ENCODE results near the gene LCP2.

LCP2 gene

DNA sequence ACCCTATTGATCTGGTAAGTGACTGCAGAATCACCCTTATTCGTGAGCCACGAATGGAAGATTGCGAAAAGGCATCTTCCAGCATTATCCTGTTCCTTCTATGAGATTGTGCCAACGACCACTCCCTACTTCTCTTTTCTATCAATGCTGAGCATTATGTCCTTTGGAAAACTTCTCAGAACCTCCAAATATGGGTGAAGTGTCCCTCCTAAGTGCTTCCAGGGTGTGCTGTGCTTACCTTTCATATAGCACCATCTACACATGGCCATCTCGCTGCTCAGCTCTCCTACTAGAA lies 14.7 kb upstream of the LCP2 start:
- TF ChIP-seq CTCF (IDR thresholded peaks at IDR 0.05; ENCODE audit: borderline replicate concordance, insufficient read depth, low read depth, low read length) = no peak

DNA sequence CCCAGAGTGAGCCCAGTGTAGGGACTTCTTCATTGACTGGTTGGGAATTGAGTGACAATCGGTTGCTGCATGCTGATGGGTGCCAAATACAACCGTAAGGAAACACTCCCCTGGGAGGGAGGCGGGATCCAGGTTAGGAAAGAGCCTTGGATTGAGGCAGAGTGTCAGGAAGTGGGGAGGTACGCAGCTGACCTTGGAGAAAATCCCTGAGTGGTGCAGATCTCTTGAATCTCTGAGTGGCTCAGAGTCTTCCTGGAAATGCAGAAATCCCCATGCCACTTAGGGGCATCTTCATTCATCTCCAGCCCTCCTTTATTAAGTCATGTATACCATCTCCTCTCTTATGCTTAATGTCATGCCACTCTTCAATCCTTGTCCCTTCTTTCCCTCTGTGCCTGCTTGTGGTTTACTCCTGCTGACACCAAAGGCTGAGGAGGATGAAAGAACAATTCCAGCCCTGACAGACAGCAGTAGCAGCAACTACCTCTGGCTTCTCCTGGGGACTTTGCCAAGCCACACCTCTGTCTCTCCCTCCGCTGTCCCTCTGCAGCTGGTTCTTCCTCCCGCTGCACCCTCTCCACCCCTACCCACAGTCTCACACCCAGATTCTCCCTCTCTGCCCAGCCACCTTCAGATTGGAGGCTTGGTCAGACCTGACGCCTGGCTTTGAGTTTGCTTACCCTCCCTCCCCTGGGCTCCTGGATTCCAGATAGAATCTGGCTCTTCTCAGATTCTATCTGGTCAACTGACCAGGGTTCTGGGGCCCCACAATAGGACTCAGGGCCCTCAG lies 14.1 kb upstream of the LCP2 start:
- H3K4me3 ChIP-seq (ENCODE audit: low read depth, low read length) = no peak overlapping the region
- TF ChIP-seq CTCF (IDR thresholded peaks at IDR 0.05; ENCODE audit: borderline replicate concordance, insufficient read depth, low read depth, low read length) = no peak

More for the DNA sequence above, 14.7 kb upstream of the LCP2 start:
- no peak overlapping the region for H3K4me3 ChIP-seq (ENCODE audit: low read depth, low read length)

DNA sequence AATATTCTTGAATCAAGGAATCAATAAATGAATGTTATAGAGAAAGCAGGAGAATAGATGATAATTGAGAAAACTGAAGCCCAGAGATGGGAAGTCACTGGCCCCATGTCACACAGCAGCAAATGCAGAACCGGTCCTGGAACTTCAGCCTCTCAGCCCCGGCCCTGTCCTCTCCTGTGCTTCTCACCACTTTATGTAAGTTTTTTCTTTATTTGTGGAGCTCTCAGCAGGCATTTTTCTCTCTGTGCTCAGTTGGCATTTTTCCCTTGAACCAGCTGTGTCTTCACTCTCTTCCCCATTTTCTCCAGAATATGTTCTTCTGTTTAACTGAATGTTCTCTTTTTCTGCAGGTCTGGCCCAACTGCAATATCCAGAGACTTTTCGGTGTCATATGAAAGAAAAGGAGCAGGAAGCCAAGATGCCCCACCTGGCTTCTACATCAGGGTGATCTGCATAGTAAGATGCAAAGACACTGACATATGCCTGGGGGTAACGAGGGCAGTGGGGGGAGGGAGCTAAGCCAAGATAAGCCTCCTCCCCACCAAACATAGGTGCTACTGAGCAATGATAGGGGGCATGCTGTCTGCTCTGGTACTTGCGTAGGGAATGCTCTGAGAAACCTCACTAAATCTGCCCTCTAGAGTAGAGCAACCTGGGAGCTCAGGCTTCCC lies 12.8 kb upstream of the LCP2 start:
- no peak for TF ChIP-seq CTCF (IDR thresholded peaks at IDR 0.05; ENCODE audit: borderline replicate concordance, insufficient read depth, low read depth, low read length)

GRCh38 chr5:170308686-170309085 lies 11.1 kb upstream of the LCP2 start:
- H3K4me3 ChIP-seq (ENCODE audit: low read depth, low read length) = no peak overlapping the region
- no peak for TF ChIP-seq CTCF (IDR thresholded peaks at IDR 0.05; ENCODE audit: borderline replicate concordance, insufficient read depth, low read depth, low read length)

More for the DNA sequence above, 12.8 kb upstream of the LCP2 start:
- H3K4me3 ChIP-seq (ENCODE audit: low read depth, low read length) = no peak overlapping the region

DNA sequence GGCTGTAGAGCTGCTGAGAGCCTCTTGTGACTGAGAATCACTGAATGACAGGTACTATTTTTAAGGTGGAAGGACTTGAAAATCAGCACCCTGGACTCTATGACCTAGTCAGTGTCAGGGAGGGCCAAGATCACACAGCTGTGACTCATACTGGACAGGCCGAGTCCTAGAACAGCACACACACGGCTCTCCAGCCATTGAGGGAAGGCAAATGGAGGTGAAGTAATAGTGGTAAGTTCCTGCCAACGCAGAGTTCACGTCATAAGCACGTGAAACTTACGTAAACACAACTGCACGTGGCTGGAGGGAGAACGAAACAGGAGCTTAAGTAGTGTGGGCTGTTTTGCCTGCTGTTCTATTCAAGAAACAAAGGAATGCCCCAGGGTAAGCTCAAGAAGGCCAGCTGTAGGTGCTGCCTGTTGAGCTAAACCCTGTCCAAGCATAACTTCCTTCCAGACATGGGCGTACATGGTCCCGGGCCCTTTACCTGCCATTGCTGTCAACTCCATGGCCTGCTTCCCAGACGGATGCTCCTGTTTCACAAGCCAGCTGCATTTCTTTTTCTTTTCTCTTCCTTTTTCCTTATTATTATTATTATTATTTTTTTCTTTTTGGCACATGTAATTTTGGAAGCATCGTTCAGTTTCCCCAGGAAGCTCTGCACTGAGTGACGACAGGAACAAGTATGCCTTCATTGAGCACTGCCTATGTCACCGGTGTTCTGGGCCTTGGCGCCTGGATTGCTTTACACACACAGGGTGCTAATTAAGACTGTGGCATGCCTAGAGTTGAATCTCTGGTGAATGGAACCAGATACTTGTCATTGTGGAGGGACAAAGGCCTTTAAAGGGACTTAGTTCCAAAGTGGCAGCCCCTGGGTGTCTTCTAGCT lies 10.2 kb upstream of the LCP2 start:
- no peak for TF ChIP-seq CTCF (IDR thresholded peaks at IDR 0.05; ENCODE audit: borderline replicate concordance, insufficient read depth, low read depth, low read length)
- no peak overlapping the region for H3K4me3 ChIP-seq (ENCODE audit: low read depth, low read length)

DNA sequence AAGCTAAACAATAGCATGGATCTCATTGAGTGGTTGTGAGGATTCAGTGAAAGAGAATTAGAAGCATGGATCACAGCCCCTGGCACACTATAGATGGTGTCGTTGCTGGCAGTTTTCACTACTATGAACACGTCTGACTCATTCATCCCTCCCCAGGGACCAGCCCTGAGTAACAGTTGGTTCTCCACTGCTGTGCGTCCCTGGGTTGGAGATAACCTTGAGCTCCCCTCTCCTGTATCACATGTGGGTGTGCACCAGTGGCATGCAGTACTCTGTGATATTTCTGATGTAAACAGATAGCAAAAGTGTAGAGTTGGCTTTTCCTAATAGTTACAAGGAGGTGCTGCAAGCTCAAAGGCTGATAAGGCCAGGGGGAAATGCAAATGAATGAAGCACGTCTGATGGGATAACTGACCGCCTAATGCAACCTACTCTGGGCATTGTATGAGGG lies 8.8 kb upstream of the LCP2 start:
- H3K4me3 ChIP-seq (ENCODE audit: low read depth, low read length) = no peak overlapping the region

More for the DNA sequence above, 8.8 kb upstream of the LCP2 start:
- no peak for TF ChIP-seq CTCF (IDR thresholded peaks at IDR 0.05; ENCODE audit: borderline replicate concordance, insufficient read depth, low read depth, low read length)
